HepG2 (cell line): ENCODE data around the gene NME4. TPM values are rescaled to one million over a fixed set of nuclear protein-coding genes. Genes with fewer than 3 reads are reported as not detected.

Source experiments
- CBX5 ChIP-seq: sonication (generic); formaldehyde crosslinking; IDR thresholded peaks from 2 replicates; pipeline ENCODE4 v1.4.0; 2020; ENCODE audit warnings: missing genetic modification reagents, borderline replicate concordance
- FIP1L1 ChIP-seq: fragments of 200-400 bp; formaldehyde crosslinking; IDR thresholded peaks from 2 replicates; pipeline ENCODE4 v1.6.1; 2018; ENCODE audit warnings: low read depth, mild to moderate bottlenecking, low read length, moderate library complexity, borderline replicate concordance; ENCODE audit not compliant: insufficient read depth
- GLI4 ChIP-seq: sonication (generic); formaldehyde crosslinking; IDR thresholded peaks from 2 replicates; pipeline ENCODE4 v1.5.1; 2020; ENCODE audit warnings: missing genetic modification reagents, mild to moderate bottlenecking, moderate library complexity, borderline replicate concordance
- HES4 ChIP-seq: sonication (generic); formaldehyde crosslinking; IDR thresholded peaks from 2 replicates; pipeline ENCODE4 v1.9.0; 2021; ENCODE audit warnings: mild to moderate bottlenecking, missing genetic modification reagents, borderline replicate concordance
- KLF15 ChIP-seq: sonication (generic); formaldehyde crosslinking; IDR thresholded peaks from 2 replicates; pipeline ENCODE4 v1.8.1; 2023; ENCODE audit warnings: borderline replicate concordance, mild to moderate bottlenecking, inconsistent platforms, missing genetic modification reagents, mixed read lengths
- PHF21A ChIP-seq: sonication (generic); formaldehyde crosslinking; IDR thresholded peaks from 2 replicates; pipeline ENCODE4 v1.5.0; 2020; ENCODE audit warnings: mild to moderate bottlenecking, missing genetic modification reagents
- POGZ ChIP-seq: sonication (generic); formaldehyde crosslinking; IDR thresholded peaks from 2 replicates; pipeline ENCODE4 v1.4.0; 2020; ENCODE audit warnings: mild to moderate bottlenecking, missing genetic modification reagents
- SNRNP70 ChIP-seq: fragments of 200-400 bp; formaldehyde crosslinking; IDR thresholded peaks from 2 replicates; pipeline ENCODE4 v1.6.1; 2017; ENCODE audit warnings: mild to moderate bottlenecking, low read depth, low read length, moderate library complexity
- SP140L ChIP-seq: sonication (generic); formaldehyde crosslinking; IDR thresholded peaks from 2 replicates; pipeline ENCODE4 v1.4.0; 2020; ENCODE audit warnings: missing genetic modification reagents, borderline replicate concordance
- SUZ12 ChIP-seq: fragments of 150-350 bp; IDR thresholded peaks from 2 replicates; pipeline ENCODE4 v1.6.1; 2014; ENCODE audit warnings: low read depth, low read length
- ZC3H4 ChIP-seq: sonication (generic); formaldehyde crosslinking; IDR thresholded peaks from 2 replicates; pipeline ENCODE4 v1.4.0; 2020; ENCODE audit warnings: missing genetic modification reagents, borderline replicate concordance
- ZNF556 ChIP-seq: sonication (generic); formaldehyde crosslinking; IDR thresholded peaks from 2 replicates; pipeline ENCODE4 v1.4.0; 2020; ENCODE audit warnings: mild to moderate bottlenecking, missing genetic modification reagents, borderline replicate concordance
- polyA plus RNA-seq, 8 experiments: library from polyadenylated mRNA; depleted of rRNA in 3 of 8; stranded (reverse) in 7 of 8; unstranded in 1 of 8; fragments of >200 nt; fragmentation: Illumina TruSeq in 4 of 8; extraction: Trizol in 4 of 8; gene quantifications; 2 replicates each; pipeline versions ENCODE4 v1.2.1 to v1.2.3, GENCODE V29; 2011 to 2016; ENCODE audit warnings: low read depth in 4 of 8, missing spikeins in 1 of 8, mixed read lengths in 1 of 8; ENCODE audit not compliant: insufficient read depth in 1 of 8
- total RNA-seq, 5 experiments: library from RNA; depleted of rRNA; stranded (reverse); fragments of >200 nt; fragmentation: Illumina TruSeq; extraction: Trizol; gene quantifications; 2 replicates each; pipeline ENCODE4 v1.2.3, GENCODE V29; 2016; ENCODE audit warnings: low read depth in 1 of 5
- TF ChIP-seq, protein P1 (sequence below): sonication (generic); formaldehyde crosslinking; IDR thresholded peaks from 2 replicates; pipeline ENCODE4 v1.4.0; 2020; ENCODE audit warnings: mild to moderate bottlenecking, missing genetic modification reagents
- TF ChIP-seq, protein P2 (sequence below): sonication (generic); formaldehyde crosslinking; IDR thresholded peaks from 2 replicates; pipeline ENCODE4 v1.8.0; 2022; ENCODE audit warnings: missing genetic modification reagents, mild to moderate bottlenecking, moderate library complexity, borderline replicate concordance
- TF ChIP-seq, protein P3 (sequence below): sonication (generic); formaldehyde crosslinking; IDR thresholded peaks from 2 replicates; pipeline ENCODE4 v1.5.0; 2020; ENCODE audit warnings: missing genetic modification reagents
- TF ChIP-seq, protein P4 (sequence below): sonication (generic); formaldehyde crosslinking; IDR thresholded peaks from 2 replicates; pipeline ENCODE4 v1.4.0; 2020; ENCODE audit warnings: mild to moderate bottlenecking, missing genetic modification reagents

The NME4 gene
- total and polyA plus RNA-seq, 2 of the 13 experiments (the other 11 are each of a cell fraction or from before 2014, with no cell fraction given): 121 to 263 TPM

DNA sequence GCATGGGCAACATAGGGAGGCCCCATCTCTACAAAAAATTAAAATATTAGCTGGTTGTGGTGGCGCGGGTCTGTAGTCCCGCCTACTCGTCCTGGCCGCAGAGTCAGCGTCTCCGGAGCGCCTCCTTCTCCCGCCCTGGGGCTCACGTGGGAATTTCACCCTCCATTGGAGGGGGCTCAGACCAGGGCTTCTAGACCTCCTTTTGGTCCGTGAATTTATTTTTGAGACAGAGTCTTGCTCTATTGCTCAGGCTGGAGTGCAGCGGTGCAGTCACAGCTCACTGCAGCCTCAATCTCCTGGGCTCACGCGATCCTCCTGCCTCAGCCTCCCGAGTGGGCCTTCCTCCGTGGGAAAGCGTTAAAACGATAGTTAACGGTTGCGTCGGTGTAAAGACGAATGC lies 394 bp upstream of the NME4 start (continued):
- TF ChIP-seq, protein P1, sequence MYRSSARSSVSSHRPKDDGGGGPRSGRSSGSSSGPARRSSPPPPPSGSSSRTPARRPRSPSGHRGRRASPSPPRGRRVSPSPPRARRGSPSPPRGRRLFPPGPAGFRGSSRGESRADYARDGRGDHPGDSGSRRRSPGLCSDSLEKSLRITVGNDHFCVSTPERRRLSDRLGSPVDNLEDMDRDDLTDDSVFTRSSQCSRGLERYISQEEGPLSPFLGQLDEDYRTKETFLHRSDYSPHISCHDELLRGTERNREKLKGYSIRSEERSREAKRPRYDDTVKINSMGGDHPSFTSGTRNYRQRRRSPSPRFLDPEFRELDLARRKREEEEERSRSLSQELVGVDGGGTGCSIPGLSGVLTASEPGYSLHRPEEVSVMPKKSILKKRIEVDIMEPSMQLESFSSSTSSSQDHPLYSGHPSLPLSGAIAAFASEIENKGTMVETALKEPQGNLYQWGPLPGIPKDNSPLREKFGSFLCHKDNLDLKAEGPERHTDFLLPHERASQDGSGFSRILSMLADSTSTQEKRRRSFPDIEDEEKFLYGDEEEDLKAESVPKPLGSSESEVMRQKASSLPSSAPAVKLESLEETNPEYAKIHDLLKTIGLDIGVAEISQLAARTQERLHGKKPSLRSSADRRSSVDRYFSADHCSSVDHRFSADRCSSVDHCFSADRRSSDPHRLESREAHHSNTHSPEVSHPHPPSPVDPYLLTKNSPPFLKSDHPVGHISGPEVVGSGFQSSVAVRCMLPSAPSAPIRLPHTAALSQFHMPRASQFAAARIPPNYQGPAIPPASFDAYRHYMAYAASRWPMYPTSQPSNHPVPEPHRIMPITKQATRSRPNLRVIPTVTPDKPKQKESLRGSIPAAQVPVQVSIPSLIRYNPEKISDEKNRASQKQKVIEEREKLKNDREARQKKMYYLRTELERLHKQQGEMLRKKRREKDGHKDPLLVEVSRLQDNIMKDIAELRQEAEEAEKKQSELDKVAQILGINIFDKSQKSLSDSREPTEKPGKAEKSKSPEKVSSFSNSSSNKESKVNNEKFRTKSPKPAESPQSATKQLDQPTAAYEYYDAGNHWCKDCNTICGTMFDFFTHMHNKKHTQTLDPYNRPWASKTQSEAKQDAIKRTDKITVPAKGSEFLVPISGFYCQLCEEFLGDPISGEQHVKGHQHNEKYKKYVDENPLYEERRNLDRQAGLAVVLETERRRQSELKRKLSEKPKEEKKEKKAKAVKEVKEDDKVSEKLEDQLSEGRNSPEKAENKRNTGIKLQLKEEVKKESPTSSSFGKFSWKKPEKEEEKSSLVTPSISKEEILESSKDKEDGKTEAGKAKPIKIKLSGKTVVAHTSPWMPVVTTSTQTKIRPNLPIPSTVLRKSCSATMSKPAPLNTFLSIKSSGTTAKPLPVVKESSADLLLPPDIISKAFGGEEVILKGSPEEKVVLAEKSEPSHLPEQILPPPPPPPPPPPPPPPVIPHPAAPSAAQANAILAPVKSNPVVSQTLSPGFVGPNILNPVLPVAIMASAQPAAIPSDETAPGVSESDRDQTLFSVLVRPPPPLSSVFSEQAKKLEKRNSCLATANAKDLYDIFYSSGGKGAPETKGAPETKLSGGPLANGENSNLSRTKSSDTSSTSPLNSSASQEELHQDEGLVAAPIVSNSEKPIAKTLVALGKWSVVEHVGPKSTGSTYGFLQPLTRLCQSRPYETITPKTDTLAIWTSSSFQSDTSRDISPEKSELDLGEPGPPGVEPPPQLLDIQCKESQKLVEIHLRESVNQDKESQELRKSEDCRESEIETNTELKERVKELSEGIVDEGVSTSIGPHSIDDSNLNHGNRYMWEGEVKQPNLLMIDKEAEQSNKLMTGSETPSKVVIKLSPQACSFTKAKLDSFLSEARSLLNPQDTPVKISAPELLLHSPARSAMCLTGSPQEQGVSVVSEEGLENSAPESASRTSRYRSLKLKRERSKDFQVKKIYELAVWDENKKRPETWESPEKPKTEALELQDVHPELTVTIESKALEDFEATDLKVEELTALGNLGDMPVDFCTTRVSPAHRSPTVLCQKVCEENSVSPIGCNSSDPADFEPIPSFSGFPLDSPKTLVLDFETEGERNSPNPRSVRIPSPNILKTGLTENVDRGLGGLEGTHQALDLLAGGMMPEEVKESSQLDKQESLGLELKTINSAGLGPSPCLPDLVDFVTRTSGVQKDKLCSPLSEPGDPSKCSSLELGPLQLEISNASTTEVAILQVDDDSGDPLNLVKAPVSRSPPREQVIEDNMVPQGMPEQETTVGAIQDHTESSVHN (CRISPR knock-in tag): no peak
- TF ChIP-seq GLI4 (CRISPR knock-in tag) (no peak), ZC3H4 (CRISPR knock-in tag) (no peak), POGZ (CRISPR knock-in tag) (no peak), CBX5 (CRISPR knock-in tag) (0 out of 2 replicates have a peak, but pooled peaks have one; percentile 32), KLF15 (no peak), PHF21A (CRISPR knock-in tag) (peak; percentile 51), SUZ12 (no peak), SNRNP70 (no peak), HES4 (CRISPR knock-in tag) (no peak), ZNF556 (CRISPR knock-in tag) (no peak), FIP1L1 (no peak), SP140L (CRISPR knock-in tag) (no peak)
- TF ChIP-seq, protein P2, sequence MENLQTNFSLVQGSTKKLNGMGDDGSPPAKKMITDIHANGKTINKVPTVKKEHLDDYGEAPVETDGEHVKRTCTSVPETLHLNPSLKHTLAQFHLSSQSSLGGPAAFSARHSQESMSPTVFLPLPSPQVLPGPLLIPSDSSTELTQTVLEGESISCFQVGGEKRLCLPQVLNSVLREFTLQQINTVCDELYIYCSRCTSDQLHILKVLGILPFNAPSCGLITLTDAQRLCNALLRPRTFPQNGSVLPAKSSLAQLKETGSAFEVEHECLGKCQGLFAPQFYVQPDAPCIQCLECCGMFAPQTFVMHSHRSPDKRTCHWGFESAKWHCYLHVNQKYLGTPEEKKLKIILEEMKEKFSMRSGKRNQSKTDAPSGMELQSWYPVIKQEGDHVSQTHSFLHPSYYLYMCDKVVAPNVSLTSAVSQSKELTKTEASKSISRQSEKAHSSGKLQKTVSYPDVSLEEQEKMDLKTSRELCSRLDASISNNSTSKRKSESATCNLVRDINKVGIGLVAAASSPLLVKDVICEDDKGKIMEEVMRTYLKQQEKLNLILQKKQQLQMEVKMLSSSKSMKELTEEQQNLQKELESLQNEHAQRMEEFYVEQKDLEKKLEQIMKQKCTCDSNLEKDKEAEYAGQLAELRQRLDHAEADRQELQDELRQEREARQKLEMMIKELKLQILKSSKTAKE (CRISPR knock-in tag): no peak
- TF ChIP-seq, protein P3, sequence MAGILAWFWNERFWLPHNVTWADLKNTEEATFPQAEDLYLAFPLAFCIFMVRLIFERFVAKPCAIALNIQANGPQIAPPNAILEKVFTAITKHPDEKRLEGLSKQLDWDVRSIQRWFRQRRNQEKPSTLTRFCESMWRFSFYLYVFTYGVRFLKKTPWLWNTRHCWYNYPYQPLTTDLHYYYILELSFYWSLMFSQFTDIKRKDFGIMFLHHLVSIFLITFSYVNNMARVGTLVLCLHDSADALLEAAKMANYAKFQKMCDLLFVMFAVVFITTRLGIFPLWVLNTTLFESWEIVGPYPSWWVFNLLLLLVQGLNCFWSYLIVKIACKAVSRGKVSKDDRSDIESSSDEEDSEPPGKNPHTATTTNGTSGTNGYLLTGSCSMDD (CRISPR knock-in tag): no peak
- TF ChIP-seq, protein P4, sequence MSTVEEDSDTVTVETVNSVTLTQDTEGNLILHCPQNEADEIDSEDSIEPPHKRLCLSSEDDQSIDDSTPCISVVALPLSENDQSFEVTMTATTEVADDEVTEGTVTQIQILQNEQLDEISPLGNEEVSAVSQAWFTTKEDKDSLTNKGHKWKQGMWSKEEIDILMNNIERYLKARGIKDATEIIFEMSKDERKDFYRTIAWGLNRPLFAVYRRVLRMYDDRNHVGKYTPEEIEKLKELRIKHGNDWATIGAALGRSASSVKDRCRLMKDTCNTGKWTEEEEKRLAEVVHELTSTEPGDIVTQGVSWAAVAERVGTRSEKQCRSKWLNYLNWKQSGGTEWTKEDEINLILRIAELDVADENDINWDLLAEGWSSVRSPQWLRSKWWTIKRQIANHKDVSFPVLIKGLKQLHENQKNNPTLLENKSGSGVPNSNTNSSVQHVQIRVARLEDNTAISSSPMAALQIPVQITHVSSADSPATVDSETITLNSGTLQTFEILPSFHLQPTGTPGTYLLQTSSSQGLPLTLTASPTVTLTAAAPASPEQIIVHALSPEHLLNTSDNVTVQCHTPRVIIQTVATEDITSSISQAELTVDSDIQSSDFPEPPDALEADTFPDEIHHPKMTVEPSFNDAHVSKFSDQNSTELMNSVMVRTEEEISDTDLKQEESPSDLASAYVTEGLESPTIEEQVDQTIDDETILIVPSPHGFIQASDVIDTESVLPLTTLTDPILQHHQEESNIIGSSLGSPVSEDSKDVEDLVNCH: no peak
